GM12878 (cell line): ENCODE measurements around the gene JADE2. TPM values are rescaled to one million over a fixed set of nuclear protein-coding genes. Genes with fewer than 3 reads are reported as not detected.

ENCODE experiments used
- ATAC-seq: fragments of 200-7000 bp; cut with Tn5 transposase; 3 replicates; pipeline ENCODE4 v1.9.1; 2020; ENCODE audit warnings: mild to moderate bottlenecking, moderate library complexity
- BruUV-seq: library from RNA; stranded (reverse); fragments of 400-500 nt; replicated peaks from 2 replicates; lab custom pipeline; 2021; lab: Mats Ljungman, UMichigan
- CTCF ChIA-PET: fragments of 300-600 bp; sonication (Branson Sonifier 250); formaldehyde crosslinking; extraction: SDS; loops from one replicate; lab custom pipeline; 2021; ENCODE audit warnings: inconsistent platforms; lab: Yijun Ruan, JAX
- POLR2A ChIA-PET: fragments of 350-600 bp; formaldehyde crosslinking; extraction: SDS; loops from one replicate; lab custom pipeline; 2021; ENCODE audit warnings: inconsistent platforms; lab: Charles Lee
- RAD21 ChIA-PET: fragments of 300-600 bp; sonication (Branson Sonifier 250); formaldehyde crosslinking; loops from one replicate; lab custom pipeline; 2023; ENCODE audit warnings: antibody characterized with exemption; ENCODE audit not compliant: unreplicated experiment; lab: Charles Lee
- SMC1A ChIA-PET: fragments of 300-600 bp; sonication (Branson Sonifier 250); formaldehyde crosslinking; loops from one replicate; lab custom pipeline; 2023; ENCODE audit not compliant: unreplicated experiment, uncharacterized antibody; lab: Charles Lee
- DNase-seq: peaks from one replicate; pipeline ENCODE4 v3.0.0-alpha.2; 2011; ENCODE audit warnings: low read depth, low spot score
- FAIRE-seq: peaks from 3 replicates; lab custom pipeline; 2011; peaks lifted over from hg19 to GRCh38; lab: Jason Lieb, UNC
- H2AFZ ChIP-seq: 2 replicates; pipeline ENCODE4 v1.6.0; 2011; ENCODE audit warnings: low read depth, low read length, control low read depth; ENCODE audit not compliant: control insufficient read depth
- H3K27ac ChIP-seq: 2 replicates; pipeline ENCODE4 v1.5.1; 2011; ENCODE audit warnings: control low read depth; ENCODE audit not compliant: control insufficient read depth, insufficient read depth
- H3K27me3 ChIP-seq, 2 experiments: replicated peaks in 1 of 2; 2 replicates each; pipeline versions ENCODE4 v1.6.0 to v1.6.1; 2011; ENCODE audit warnings: low read length in 1 of 2; ENCODE audit not compliant: control insufficient read depth in 2 of 2, insufficient read depth in 2 of 2
- H3K36me3 ChIP-seq, 2 experiments: 2 replicates each; pipeline ENCODE4 v1.5.1; 2011; ENCODE audit warnings: low read length in 1 of 2; ENCODE audit not compliant: control insufficient read depth in 2 of 2, insufficient read depth in 2 of 2
- H3K4me1 ChIP-seq: 2 replicates; pipeline ENCODE4 v1.6.1; 2011; ENCODE audit warnings: mild to moderate bottlenecking, low read length, moderate library complexity, mixed read lengths; ENCODE audit not compliant: control insufficient read depth, insufficient read depth
- H3K4me2 ChIP-seq: 2 replicates; pipeline ENCODE4 v1.6.0; 2011; ENCODE audit warnings: control low read depth; ENCODE audit not compliant: control insufficient read depth, insufficient read depth
- H3K4me3 ChIP-seq: fragments of 200-600 bp; sonication (generic); 2 replicates; pipeline ENCODE4 v1.5.1; 2016
- H3K79me2 ChIP-seq: 2 replicates; pipeline ENCODE4 v1.6.0; 2011; ENCODE audit warnings: low read length; ENCODE audit not compliant: control insufficient read depth, insufficient read depth
- H3K9ac ChIP-seq: 2 replicates; pipeline ENCODE4 v1.8.0; 2011; ENCODE audit warnings: low read length, control low read depth, mixed read lengths; ENCODE audit not compliant: control insufficient read depth, insufficient read depth
- H3K9me3 ChIP-seq: replicated peaks from 3 replicates; pipeline ENCODE4 v1.5.1; 2011; ENCODE audit warnings: mild to moderate bottlenecking, low read length; ENCODE audit not compliant: control insufficient read depth, insufficient read depth
- H4K20me1 ChIP-seq: 2 replicates; pipeline ENCODE4 v1.6.0; 2011; ENCODE audit not compliant: control insufficient read depth, insufficient read depth
- CBFB ChIP-seq: IDR thresholded peaks from 2 replicates; pipeline ENCODE4 v1.6.1; 2016; ENCODE audit warnings: antibody characterized with exemption, low read depth
- CHD2 ChIP-seq: IDR thresholded peaks from 2 replicates; pipeline ENCODE4 v1.6.1; 2011; ENCODE audit warnings: low read depth, low read length, improper control_type of control experiment, borderline replicate concordance
- IKZF1 ChIP-seq: fragments of 450-650 bp; conservative IDR thresholded peaks from 2 replicates; pipeline ENCODE4 v1.6.1; 2017; ENCODE audit warnings: antibody characterized with exemption, mild to moderate bottlenecking
- NKRF ChIP-seq: fragments of 450-650 bp; conservative IDR thresholded peaks from 2 replicates; pipeline ENCODE4 v1.6.1; 2017; ENCODE audit warnings: mild to moderate bottlenecking, moderate library complexity
- NR2C2 ChIP-seq: IDR thresholded peaks from 2 replicates; pipeline ENCODE4 v1.6.1; 2011; ENCODE audit warnings: borderline replicate concordance, low read depth; ENCODE audit not compliant: control insufficient read depth, insufficient read length
- PAX8 ChIP-seq: fragments of 450-650 bp; IDR thresholded peaks from 2 replicates; pipeline ENCODE4 v1.6.1; 2017; ENCODE audit warnings: mild to moderate bottlenecking, moderate library complexity
- POLR2AphosphoS2 ChIP-seq: IDR thresholded peaks from 2 replicates; pipeline ENCODE4 v1.6.1; 2011; ENCODE audit warnings: low read depth, mild to moderate bottlenecking, low read length, improper control_type of control experiment, moderate library complexity
- RAD51 ChIP-seq: fragments of 450-650 bp; IDR thresholded peaks from 2 replicates; pipeline ENCODE4 v1.6.1; 2016; ENCODE audit warnings: moderate library complexity, mild to moderate bottlenecking, inconsistent platforms
- RBBP5 ChIP-seq: fragments of 200-600 bp; sonication (generic); conservative IDR thresholded peaks from 2 replicates; pipeline ENCODE4 v1.6.1; 2016
- RELB ChIP-seq: fragments of 450-650 bp; IDR thresholded peaks from 2 replicates; pipeline ENCODE4 v1.6.1; 2017; ENCODE audit warnings: low read depth, mild to moderate bottlenecking, moderate library complexity
- SMARCA5 ChIP-seq: fragments of 450-650 bp; IDR thresholded peaks from 2 replicates; pipeline ENCODE4 v1.6.1; 2017; ENCODE audit warnings: mild to moderate bottlenecking
- WRNIP1 ChIP-seq: IDR thresholded peaks from 2 replicates; pipeline ENCODE4 v1.6.1; 2011; ENCODE audit warnings: low read depth, low read length, improper control_type of control experiment, borderline replicate concordance
- YBX1 ChIP-seq: fragments of 450-650 bp; IDR thresholded peaks from 2 replicates; pipeline ENCODE4 v1.6.1; 2016; ENCODE audit warnings: antibody characterized with exemption
- WGBS: methylation state at CpG from one replicate; pipeline ENCODE4 v1.1.6; 2016; ENCODE audit warnings: low lambda C conversion rate; ENCODE audit not compliant: insufficient replicate concordance, insufficient coverage; ENCODE audit errors: missing lambda C conversion rate; 5-methylcytosine and 5-hydroxymethylcytosine counted together
- in situ Hi-C: fragments of 300-500 bp; cut with MboI; formaldehyde crosslinking; loops from 9 replicates; pipeline ENCODE4 v1.14.3; 2018; ENCODE audit warnings: mixed read lengths
- intact Hi-C: fragments of 100-400 bp; cut with micrococcal nuclease; formaldehyde crosslinking; loops from one replicate; pipeline ENCODE4 v1.14.2; 2022; ENCODE audit not compliant: unreplicated experiment
- polyA plus RNA-seq, 11 experiments: library from polyadenylated mRNA; depleted of rRNA in 4 of 11; unstranded in 6 of 11; stranded (reverse) in 5 of 11; fragments of >200 nt; fragmentation: Nextera tagmentation in 4 of 11; fragmentation: Illumina TruSeq in 1 of 11; extraction: Ambion mirVana in 4 of 11; extraction: Trizol in 1 of 11; gene quantifications; 1 replicate in 1 of 11; 2 replicates in 10 of 11; pipeline versions ENCODE4 v1.2.1 to v1.2.3, GENCODE V29; 2011 to 2016; ENCODE audit warnings: inconsistent platforms in 2 of 11, missing spikeins in 2 of 11, low read depth in 1 of 11
- total RNA-seq, 4 experiments: library from RNA; depleted of rRNA in 3 of 4; stranded (reverse); fragments of >200 nt in 3 of 4; fragmentation: Illumina TruSeq in 1 of 4; extraction: Trizol in 1 of 4; gene quantifications; 2 replicates each; pipeline versions ENCODE4 v1.2.1 to v1.2.3, GENCODE V29; 2013 to 2021
- TF ChIP-seq, protein P1 (sequence below): fragments of 450-650 bp; formaldehyde crosslinking; IDR thresholded peaks from 2 replicates; pipeline ENCODE4 v1.4.0; 2020; ENCODE audit warnings: mild to moderate bottlenecking, moderate library complexity
- TF ChIP-seq, protein P2 (sequence below): IDR thresholded peaks from 2 replicates; pipeline ENCODE4 v1.6.1; 2012; ENCODE audit warnings: low read depth, low read length, improper control_type of control experiment

The JADE2 gene
- total and polyA plus RNA-seq, 10 of the 15 experiments (the other 5 are each of a cell fraction or from before 2014, with no cell fraction given) = 1.5 to 67.0 (median 22.4) TPM

DNA sequence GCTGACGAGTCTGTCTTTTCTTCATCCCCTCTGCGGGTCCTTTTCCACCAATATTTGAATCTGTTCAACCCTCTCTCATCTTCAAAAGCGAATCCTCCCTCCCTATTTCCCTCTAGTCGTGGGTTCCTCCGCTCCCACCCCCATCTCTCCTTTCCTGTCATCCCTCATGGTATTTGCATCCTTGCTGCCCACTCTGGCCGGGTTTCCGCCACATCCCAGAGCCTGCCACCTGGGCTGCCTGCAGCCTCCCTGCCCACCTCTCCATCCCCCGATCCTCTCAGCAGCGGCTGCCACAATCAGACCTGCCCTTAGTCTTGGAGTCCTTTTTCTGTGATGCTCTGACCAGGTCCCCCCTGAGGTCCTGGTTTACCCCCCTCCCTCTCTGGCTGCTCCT is 44.9 kb downstream of the JADE2 start (continued):
- TF ChIP-seq RELB (no peak), IKZF1 (no peak), WRNIP1 (no peak)
- TF ChIP-seq, protein P1, sequence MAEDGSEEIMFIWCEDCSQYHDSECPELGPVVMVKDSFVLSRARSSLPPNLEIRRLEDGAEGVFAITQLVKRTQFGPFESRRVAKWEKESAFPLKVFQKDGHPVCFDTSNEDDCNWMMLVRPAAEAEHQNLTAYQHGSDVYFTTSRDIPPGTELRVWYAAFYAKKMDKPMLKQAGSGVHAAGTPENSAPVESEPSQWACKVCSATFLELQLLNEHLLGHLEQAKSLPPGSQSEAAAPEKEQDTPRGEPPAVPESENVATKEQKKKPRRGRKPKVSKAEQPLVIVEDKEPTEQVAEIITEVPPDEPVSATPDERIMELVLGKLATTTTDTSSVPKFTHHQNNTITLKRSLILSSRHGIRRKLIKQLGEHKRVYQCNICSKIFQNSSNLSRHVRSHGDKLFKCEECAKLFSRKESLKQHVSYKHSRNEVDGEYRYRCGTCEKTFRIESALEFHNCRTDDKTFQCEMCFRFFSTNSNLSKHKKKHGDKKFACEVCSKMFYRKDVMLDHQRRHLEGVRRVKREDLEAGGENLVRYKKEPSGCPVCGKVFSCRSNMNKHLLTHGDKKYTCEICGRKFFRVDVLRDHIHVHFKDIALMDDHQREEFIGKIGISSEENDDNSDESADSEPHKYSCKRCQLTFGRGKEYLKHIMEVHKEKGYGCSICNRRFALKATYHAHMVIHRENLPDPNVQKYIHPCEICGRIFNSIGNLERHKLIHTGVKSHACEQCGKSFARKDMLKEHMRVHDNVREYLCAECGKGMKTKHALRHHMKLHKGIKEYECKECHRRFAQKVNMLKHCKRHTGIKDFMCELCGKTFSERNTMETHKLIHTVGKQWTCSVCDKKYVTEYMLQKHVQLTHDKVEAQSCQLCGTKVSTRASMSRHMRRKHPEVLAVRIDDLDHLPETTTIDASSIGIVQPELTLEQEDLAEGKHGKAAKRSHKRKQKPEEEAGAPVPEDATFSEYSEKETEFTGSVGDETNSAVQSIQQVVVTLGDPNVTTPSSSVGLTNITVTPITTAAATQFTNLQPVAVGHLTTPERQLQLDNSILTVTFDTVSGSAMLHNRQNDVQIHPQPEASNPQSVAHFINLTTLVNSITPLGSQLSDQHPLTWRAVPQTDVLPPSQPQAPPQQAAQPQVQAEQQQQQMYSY (CRISPR knock-in tag) = no peak

- intact Hi-C loops (no loop called here), in situ Hi-C loops (no loop called here)
- Histone ChIP-seq H3K9me3 (no peaks in the 10 kb centered on the region), H3K4me2 (no peak overlapping the region), H3K36me3 (peaks cover 27 to 69% of the 10 kb centered on the region in 2 experiments; a peak in 3 of 4 replicates), H3K27me3 (no peaks in the 10 kb centered on the region), H3K4me1 (peaks cover 3% of the 10 kb centered on the region; the same call in 1 of the 2 replicates), H3K79me2 (no peaks in the 10 kb centered on the region), H2AFZ (no peak overlapping the region), H3K27ac (no peak overlapping the region), H3K4me3 (no peak overlapping the region), H4K20me1 (no peaks in the 10 kb centered on the region; the same call in 1 of the 2 replicates), H3K9ac (no peak overlapping the region)
- ChIA-PET CTCF (interaction anchor here (0.7 kb wide), 1 partner anchor 152 kb away, joined by 3 read pairs; no protein-coding TSS in a partner anchor), SMC1A (no interaction called here), POLR2A (no interaction called here), RAD21 (no interaction called here)
- no peak for ATAC-seq
- no peak for DNase-seq
- no peak for FAIRE-seq
- BruUV-seq = no TSS peak
- WGBS = 97% methylated on average over 6 of the region's 6 CpGs
- TF ChIP-seq CHD2 = no peak
- TF ChIP-seq YBX1 = no peak
- TF ChIP-seq NR2C2 = no peak
- TF ChIP-seq SMARCA5 = no peak
- TF ChIP-seq CBFB = no peak
- TF ChIP-seq RBBP5 = no peak
- TF ChIP-seq PAX8 = no peak
- no peak for TF ChIP-seq NKRF
- TF ChIP-seq, protein P2, sequence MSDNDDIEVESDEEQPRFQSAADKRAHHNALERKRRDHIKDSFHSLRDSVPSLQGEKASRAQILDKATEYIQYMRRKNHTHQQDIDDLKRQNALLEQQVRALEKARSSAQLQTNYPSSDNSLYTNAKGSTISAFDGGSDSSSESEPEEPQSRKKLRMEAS = no peak
- no peak for TF ChIP-seq POLR2AphosphoS2
- no peak for TF ChIP-seq RAD51
Measured at GRCh38 chr5:134570886-134571285, 45.4 kb downstream of the JADE2 start.
